IMR-90 (cell line): ENCODE results near the gene PEX14. TPM values are rescaled to one million over a fixed set of nuclear protein-coding genes. Genes with fewer than 3 reads are reported as not detected.

Experiments
- ATAC-seq: fragments of 200-7000 bp; cut with Tn5 transposase; 2 replicates; pipeline ENCODE4 v1.9.1; 2020; ENCODE audit warnings: low read depth, mild to moderate bottlenecking, moderate library complexity
- BruUV-seq: library from RNA; stranded (reverse); fragments of 400-500 nt; replicated peaks from 2 replicates; lab custom pipeline; 2021; lab: Mats Ljungman, UMichigan
- CTCF ChIA-PET: fragments of 300-600 bp; formaldehyde crosslinking; extraction: SDS; loops from one replicate; lab custom pipeline; 2021; ENCODE audit warnings: antibody characterized with exemption; lab: Yijun Ruan, JAX
- POLR2A ChIA-PET: fragments of 300-600 bp; sonication (Branson Sonifier 250); formaldehyde crosslinking; loops from one replicate; lab custom pipeline; 2022; ENCODE audit warnings: antibody characterized with exemption; ENCODE audit not compliant: unreplicated experiment; lab: Charles Lee
- DNase-seq: peaks from one replicate; pipeline ENCODE4 v3.0.0; 2013
- H2AFZ ChIP-seq: replicated peaks from 2 replicates; pipeline ENCODE3; 2013; ENCODE audit warnings: low read length, mild to moderate bottlenecking; ENCODE audit not compliant: poor library complexity
- H2AK5ac ChIP-seq: 2 replicates; pipeline ENCODE4 v1.6.1; 2013; ENCODE audit warnings: low read depth, low read length, inconsistent platforms
- H2AK9ac ChIP-seq: replicated peaks from 2 replicates; pipeline ENCODE3; 2013; ENCODE audit warnings: mild to moderate bottlenecking, low read depth, low read length, moderate library complexity; ENCODE audit not compliant: poor library complexity
- H2BK120ac ChIP-seq: 2 replicates; pipeline ENCODE4 v1.6.1; 2013; ENCODE audit warnings: low read depth, low read length, inconsistent platforms
- H2BK15ac ChIP-seq: 3 replicates; pipeline ENCODE4 v1.6.1; 2013; ENCODE audit warnings: low read depth, low read length, inconsistent platforms
- H2BK20ac ChIP-seq: 2 replicates; pipeline ENCODE4 v1.6.1; 2013; ENCODE audit warnings: low read depth, mild to moderate bottlenecking, inconsistent platforms, low read length, moderate library complexity
- H2BK5ac ChIP-seq: 2 replicates; pipeline ENCODE4 v1.6.1; 2013; ENCODE audit warnings: mild to moderate bottlenecking, low read depth, low read length, inconsistent platforms; ENCODE audit not compliant: poor library complexity, severe bottlenecking
- H3K14ac ChIP-seq: replicated peaks from 2 replicates; pipeline ENCODE4 v1.6.1; 2013; ENCODE audit warnings: low read depth, low read length, inconsistent platforms
- H3K18ac ChIP-seq: 2 replicates; pipeline ENCODE4 v1.6.1; 2013; ENCODE audit warnings: low read depth, low read length, control low read depth
- H3K23ac ChIP-seq: 2 replicates; pipeline ENCODE4 v1.6.1; 2013; ENCODE audit warnings: low read depth, low read length, inconsistent platforms
- H3K27ac ChIP-seq: 2 replicates; pipeline ENCODE4 v1.5.1; 2013; ENCODE audit warnings: mild to moderate bottlenecking, control low read depth, low read length; ENCODE audit not compliant: insufficient read depth
- H3K27me3 ChIP-seq: 2 replicates; pipeline ENCODE4 v1.6.1; 2013; ENCODE audit warnings: low read length; ENCODE audit not compliant: control insufficient read depth, insufficient read depth
- H3K36me3 ChIP-seq: 2 replicates; pipeline ENCODE4 v1.6.1; 2013; ENCODE audit warnings: low read length, mixed read lengths; ENCODE audit not compliant: control insufficient read depth, insufficient read depth
- H3K4ac ChIP-seq: 2 replicates; pipeline ENCODE4 v1.6.1; 2013; ENCODE audit warnings: low read depth, low read length, inconsistent platforms
- H3K4me1 ChIP-seq: 2 replicates; pipeline ENCODE4 v1.6.1; 2013; ENCODE audit warnings: low read length, mixed read lengths; ENCODE audit not compliant: control insufficient read depth, insufficient read depth
- H3K4me2 ChIP-seq: 2 replicates; pipeline ENCODE4 v1.6.1; 2013; ENCODE audit warnings: low read depth, mild to moderate bottlenecking, control low read depth, low read length, moderate library complexity
- H3K4me3 ChIP-seq: 2 replicates; pipeline ENCODE4 v1.5.1; 2013; ENCODE audit warnings: low read depth, mild to moderate bottlenecking, control low read depth, low read length, moderate library complexity; ENCODE audit not compliant: insufficient read depth
- H3K56ac ChIP-seq: 2 replicates; pipeline ENCODE4 v1.6.1; 2013; ENCODE audit warnings: low read length, inconsistent platforms; ENCODE audit not compliant: insufficient read depth; ENCODE audit errors: extremely low read depth
- H3K79me1 ChIP-seq, 2 experiments: 2 replicates each; pipeline ENCODE4 v1.6.1; 2013; ENCODE audit warnings: low read length in 2 of 2, inconsistent platforms in 1 of 2, low read depth in 1 of 2
- H3K9ac ChIP-seq: 2 replicates; pipeline ENCODE4 v1.6.1; 2013; ENCODE audit warnings: low read depth, low read length, control low read depth
- H3K9me1 ChIP-seq: 2 replicates; pipeline ENCODE4 v1.6.1; 2013; ENCODE audit warnings: low read length, inconsistent platforms; ENCODE audit not compliant: insufficient read depth
- H3K9me3 ChIP-seq: 2 replicates; pipeline ENCODE4 v1.6.1; 2013; ENCODE audit warnings: low read length; ENCODE audit not compliant: control insufficient read depth, insufficient read depth
- H4K20me1 ChIP-seq: 2 replicates; pipeline ENCODE4 v1.6.1; 2013; ENCODE audit warnings: low read length, inconsistent platforms; ENCODE audit not compliant: insufficient read depth
- H4K5ac ChIP-seq: 2 replicates; pipeline ENCODE4 v1.6.1; 2013; ENCODE audit warnings: mild to moderate bottlenecking, low read depth, low read length, control low read depth
- H4K8ac ChIP-seq, 2 experiments: 2 replicates each; pipeline ENCODE4 v1.6.1; 2013; ENCODE audit warnings: low read depth in 2 of 2, low read length in 2 of 2, control low read depth in 1 of 2, inconsistent platforms in 1 of 2
- H4K91ac ChIP-seq: 2 replicates; pipeline ENCODE4 v1.6.1; 2013; ENCODE audit warnings: low read depth, low read length, inconsistent platforms; ENCODE audit not compliant: insufficient read depth
- BHLHE40 ChIP-seq: fragments of 150-350 bp; IDR thresholded peaks from 2 replicates; pipeline ENCODE4 v1.6.1; 2016; ENCODE audit warnings: mild to moderate bottlenecking, low read depth, low read length
- CEBPB ChIP-seq: IDR thresholded peaks from 2 replicates; pipeline ENCODE4 v1.6.1; 2012; ENCODE audit warnings: low read depth, low read length, improper control_type of control experiment
- CHD1 ChIP-seq: IDR thresholded peaks from 2 replicates; pipeline ENCODE4 v1.6.1; 2012; ENCODE audit warnings: low read depth, low read length, improper control_type of control experiment
- CTCF ChIP-seq: conservative IDR thresholded peaks from 2 replicates; pipeline ENCODE4 v1.5.1; 2012; ENCODE audit warnings: mild to moderate bottlenecking, low read depth, low read length, improper control_type of control experiment
- FOS ChIP-seq: fragments of 150-350 bp; IDR thresholded peaks from 2 replicates; pipeline ENCODE4 v1.6.1; 2016; ENCODE audit warnings: low read depth, low read length
- MAFK ChIP-seq: IDR thresholded peaks from 2 replicates; pipeline ENCODE4 v1.6.1; 2012; ENCODE audit warnings: low read depth, low read length, improper control_type of control experiment
- MAZ ChIP-seq: IDR thresholded peaks from 2 replicates; pipeline ENCODE4 v1.6.1; 2012; ENCODE audit warnings: low read depth, mild to moderate bottlenecking, low read length, improper control_type of control experiment, moderate library complexity, borderline replicate concordance
- MXI1 ChIP-seq: IDR thresholded peaks from 2 replicates; pipeline ENCODE4 v1.6.1; 2012; ENCODE audit warnings: low read depth, mild to moderate bottlenecking, low read length, moderate library complexity, borderline replicate concordance
- NFE2L2 ChIP-seq: fragments of 150-350 bp; IDR thresholded peaks from 2 replicates; pipeline ENCODE4 v1.6.1; 2016; ENCODE audit warnings: low read depth, mild to moderate bottlenecking, low read length
- POLR2A ChIP-seq: IDR thresholded peaks from 2 replicates; pipeline ENCODE4 v1.6.1; 2012; ENCODE audit warnings: mild to moderate bottlenecking, low read depth, low read length
- RAD21 ChIP-seq: IDR thresholded peaks from 2 replicates; pipeline ENCODE4 v1.6.1; 2012; ENCODE audit warnings: low read length, improper control_type of control experiment
- RFX5 ChIP-seq: IDR thresholded peaks from 2 replicates; pipeline ENCODE4 v1.8.0; 2012; ENCODE audit warnings: low read depth, mild to moderate bottlenecking, low read length, moderate library complexity
- SMC3 ChIP-seq: fragments of 150-350 bp; IDR thresholded peaks from 2 replicates; pipeline ENCODE4 v1.6.1; 2016; ENCODE audit warnings: low read depth, mild to moderate bottlenecking, antibody characterized with exemption, low read length, moderate library complexity
- USF2 ChIP-seq: fragments of 150-350 bp; IDR thresholded peaks from 2 replicates; pipeline ENCODE4 v1.6.1; 2017; ENCODE audit warnings: mild to moderate bottlenecking, antibody characterized with exemption, low read length, low read depth
- WGBS, 2 experiments: methylation state at CpG; one replicate each; pipeline versions ENCODE4 v1.1.5 to v1.1.7; 2013; ENCODE audit warnings: missing lambda C conversion rate in 2 of 2; ENCODE audit not compliant: insufficient read length in 1 of 2; ENCODE audit errors: extremely low coverage in 2 of 2; 5-methylcytosine and 5-hydroxymethylcytosine counted together
- dilution Hi-C: fragments of 300-500 bp; cut with HindIII; formaldehyde crosslinking; loops from one replicate; pipeline ENCODE4 v1.14.3; 2018; ENCODE audit warnings: low sequenced_read_pairs; ENCODE audit not compliant: unreplicated experiment
- in situ Hi-C: fragments of 300-500 bp; cut with MboI; formaldehyde crosslinking; loops from 3 replicates; pipeline ENCODE4 v1.14.3; 2019; ENCODE audit warnings: low sequenced_read_pairs, inconsistent platforms, mixed read lengths
- intact Hi-C: fragments of 100-400 bp; cut with micrococcal nuclease; formaldehyde crosslinking; loops from 2 replicates; pipeline ENCODE4 v1.10.0; 2022
- polyA plus RNA-seq, 3 experiments: library from polyadenylated mRNA; depleted of rRNA; stranded (reverse); fragments of >200 nt; gene quantifications; 2 replicates each; pipeline ENCODE4 v1.2.3, GENCODE V29; 2012; ENCODE audit warnings: low replicate concordance in 1 of 3
- total RNA-seq: library from RNA; depleted of rRNA; stranded (reverse); fragments of >200 nt; gene quantifications from 2 replicates; pipeline ENCODE4 v1.2.3, GENCODE V29; 2012

Gene PEX14
- total and polyA plus RNA-seq, 2 of the 4 experiments (the other 2 are of a cell fraction), result 9.5 to 22.5 TPM

GRCh38 chr1:10510520-10511493, 36.1 kb downstream of the PEX14 start:
- ATAC-seq, result peak; percentile 72
- H2BK5ac ChIP-seq, result peak overlapping the region; percentile 89
- no peaks in the 10 kb centered on the region for H3K9me3 ChIP-seq
- peak overlapping the region; percentile 93 for H2AK9ac ChIP-seq
- H3K23ac ChIP-seq, result peak overlapping the region; percentile 92
- H3K56ac ChIP-seq, result peak overlapping the region; percentile 79
- H3K36me3 ChIP-seq, result no peaks in the 10 kb centered on the region; the same call in 1 of the 2 replicates
- peak overlapping the region; percentile 6; the same call in 1 of the 3 replicates for H2BK15ac ChIP-seq
- H4K8ac ChIP-seq, result peak overlapping the region; percentile 39 to 84
- peak overlapping the region; percentile 55 for H3K27ac ChIP-seq
- WGBS, 2 experiments, result 0% methylated on average over 4 of the region's 12 CpGs; no CpG with 5 or more reads in 1 of the 2 experiments
- H2BK120ac ChIP-seq, result peak overlapping the region; percentile 94
- H3K4me2 ChIP-seq, result peak overlapping the region; percentile 74
- peak overlapping the region; percentile 95 for H3K4ac ChIP-seq
- DNase-seq, result peak; percentile 94
- no peaks in the 10 kb centered on the region for H3K27me3 ChIP-seq
- H2AK5ac ChIP-seq, result peak overlapping the region; percentile 29
- peaks cover 28% of the 10 kb centered on the region for H3K4me1 ChIP-seq
- dilution Hi-C loops (no loop called here), in situ Hi-C loops (loop anchor here (5.0 kb wide), 1 partner anchor 431 kb away; no protein-coding TSS in a partner anchor), intact Hi-C loops (loop anchor here (5.0 kb wide), 1 partner anchor 286 kb away; the partner anchor contains the start of gene CASZ1)
- H3K9ac ChIP-seq, result peak overlapping the region; percentile 11; the same call in 1 of the 2 replicates
- no TSS peak for BruUV-seq
- H4K5ac ChIP-seq, result peak overlapping the region; percentile 40; the same call in 1 of the 2 replicates
- H2AFZ ChIP-seq, result peak overlapping the region; percentile 29
- POLR2A ChIA-PET, result no interaction called here
- peak overlapping the region; percentile 79; the same call in 1 of the 2 replicates for H3K18ac ChIP-seq
- CTCF ChIA-PET, result interaction anchor here (0.5 kb wide), 1 partner anchor 20 kb away, joined by 3 read pairs; no protein-coding TSS in a partner anchor
- peaks cover 18% of the 10 kb centered on the region for H3K9me1 ChIP-seq
- H3K14ac ChIP-seq, result peak overlapping the region; percentile 89
- H2BK20ac ChIP-seq, result peak overlapping the region; percentile 91
- peaks cover 21% of the 10 kb centered on the region for H4K20me1 ChIP-seq
- H4K91ac ChIP-seq, result peak overlapping the region; percentile 97
- H3K79me1 ChIP-seq, result peaks cover 38 to 82% of the 10 kb centered on the region in 2 experiments
- H3K4me3 ChIP-seq, result peak overlapping the region; percentile 11; the same call in 1 of the 2 replicates
- TF ChIP-seq RFX5 (no peak), RAD21 (no peak), MAFK (no peak; the same call in 1 of the 2 replicates), BHLHE40 (no peak), SMC3 (no peak), NFE2L2 (0 out of 2 replicates have a peak, but pooled peaks have one; percentile 18), CEBPB (peak; percentile 95), CTCF (no peak), MXI1 (no peak), CHD1 (no peak), MAZ (no peak), USF2 (no peak), FOS (peak; percentile 77; the same call in 1 of the 2 replicates), POLR2A (peak; percentile 55; the same call in 1 of the 2 replicates)
